ENCODE data around the gene NXN.
A peak's percentile ranks its signal among the peaks of the same experiment; 100 is the strongest.
"Not testable (repeated sequence)": the region's sequence is repeated elsewhere in the genome, so short reads cannot be mapped to it uniquely, and the experiment has no call there.

Gene NXN

GRCh38 chr17:760371-760770, 219.2 kb downstream of the NXN start:
- no peak for DNase-seq (ENCODE audit: low spot score)

- DNase-seq (ENCODE audit: low spot score): no peak
Measured at GRCh38 chr17:759964-760363, 219.6 kb downstream of the NXN start.

GRCh38 chr17:756010-756567, 223.5 kb downstream of the NXN start:
- not testable (repeated sequence) for DNase-seq (ENCODE audit: low spot score)

DNA sequence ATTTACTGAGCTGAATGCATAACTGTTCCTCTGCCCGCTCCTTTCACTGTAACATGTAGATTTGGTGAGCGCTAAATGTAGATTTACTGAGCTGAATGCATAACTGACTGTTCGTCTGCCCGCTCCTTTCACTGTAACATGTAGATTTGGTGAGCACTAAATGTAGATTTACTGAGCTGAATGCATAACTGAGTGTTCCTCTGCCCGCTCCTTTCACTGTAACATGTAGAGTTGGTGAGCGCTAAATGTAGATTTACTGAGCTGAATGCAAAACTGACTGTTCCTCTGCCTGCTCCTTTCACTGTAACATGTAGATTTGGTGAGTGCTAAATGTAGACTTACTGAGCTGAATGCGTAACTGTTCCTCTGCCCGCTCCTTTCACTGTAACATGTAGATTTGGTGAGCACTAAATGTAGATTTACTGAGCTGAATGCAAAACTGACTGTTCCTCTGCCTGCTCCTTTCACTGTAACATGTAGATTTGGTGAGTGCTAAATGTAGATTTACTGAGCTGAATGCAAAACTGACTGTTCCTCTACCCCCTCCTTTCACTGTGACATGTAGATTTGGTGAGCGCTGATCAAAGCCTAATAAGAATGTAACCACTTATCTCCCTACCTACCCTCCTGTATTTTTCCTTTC, 224.1 kb downstream of the NXN start:
- DNase-seq (ENCODE audit: low spot score): not testable (repeated sequence)

GRCh38 chr17:753418-753817, 226.2 kb downstream of the NXN start:
- no peak for DNase-seq (ENCODE audit: low spot score)

DNA sequence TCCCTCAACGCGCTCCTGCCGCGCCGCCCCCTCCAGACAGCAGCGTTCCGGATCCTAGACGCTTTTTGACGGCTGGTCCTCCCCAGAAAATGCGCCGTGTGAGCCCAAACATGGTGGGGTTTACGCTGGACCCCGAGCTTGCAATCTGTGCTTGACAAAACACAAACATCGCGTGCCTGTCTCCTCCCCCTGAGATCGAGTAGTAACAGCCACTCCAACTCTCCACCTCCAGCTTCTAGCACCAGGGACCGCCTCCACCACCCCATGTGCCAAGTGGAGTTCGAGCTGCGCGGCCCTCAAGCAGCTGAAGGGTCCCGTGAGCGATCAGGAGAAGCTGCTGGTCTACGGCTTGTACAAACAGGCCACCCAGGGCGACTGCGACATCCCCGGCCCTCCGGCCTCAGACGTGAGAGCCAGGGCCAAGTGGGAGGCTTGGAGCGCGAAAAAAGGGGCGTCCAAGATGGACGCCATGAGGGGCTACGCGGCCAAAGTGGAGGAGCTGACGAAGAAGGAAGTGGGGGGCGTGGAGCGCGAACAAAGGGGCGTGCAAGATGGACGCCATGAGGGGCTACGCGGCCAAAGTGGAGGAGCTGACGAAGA, 226.9 kb downstream of the NXN start:
- DNase-seq (ENCODE audit: low spot score): peak; percentile 50

DNA sequence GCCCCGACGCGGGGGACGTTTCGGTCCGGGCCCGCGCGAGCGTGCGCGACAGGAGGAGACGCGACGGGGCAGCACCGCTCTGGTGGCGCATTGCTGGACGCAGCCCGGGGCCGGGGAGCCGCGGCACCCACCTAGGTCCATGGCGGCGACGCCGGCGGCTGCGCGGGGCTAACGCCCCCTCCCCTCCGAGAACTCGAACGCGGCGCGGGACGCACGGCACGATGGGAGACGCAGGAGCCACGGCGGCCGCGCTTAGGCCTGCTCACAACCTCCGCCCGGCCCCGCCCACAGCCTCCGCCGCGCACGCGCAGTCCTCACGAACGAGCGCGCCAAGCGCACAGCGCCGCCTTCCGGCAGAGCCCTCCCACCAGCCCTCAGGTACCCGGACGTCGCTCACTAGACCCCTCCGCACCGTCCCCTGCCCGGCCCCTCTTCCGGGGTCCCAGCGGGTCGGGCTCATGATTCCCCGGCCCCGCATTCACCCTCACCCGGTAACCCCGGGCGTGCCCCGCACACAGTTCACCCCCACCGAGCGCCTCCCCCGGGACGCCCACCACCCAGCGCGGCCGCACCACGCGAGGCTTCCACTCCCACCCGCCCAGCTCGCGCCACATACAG, 227.5 kb downstream of the NXN start, which contains the start of gene GEMIN4:
Gene GEMIN4 (minus strand): TSS at position 263 of the 618 bp plus-strand sequence. CDS start 122 bp downstream, at position 141.
- DNase-seq (ENCODE audit: low spot score): peak; percentile 84

- no peak for DNase-seq (ENCODE audit: low spot score)
Measured at GRCh38 chr17:751269-752001, 228.1 kb downstream of the NXN start.

DNA sequence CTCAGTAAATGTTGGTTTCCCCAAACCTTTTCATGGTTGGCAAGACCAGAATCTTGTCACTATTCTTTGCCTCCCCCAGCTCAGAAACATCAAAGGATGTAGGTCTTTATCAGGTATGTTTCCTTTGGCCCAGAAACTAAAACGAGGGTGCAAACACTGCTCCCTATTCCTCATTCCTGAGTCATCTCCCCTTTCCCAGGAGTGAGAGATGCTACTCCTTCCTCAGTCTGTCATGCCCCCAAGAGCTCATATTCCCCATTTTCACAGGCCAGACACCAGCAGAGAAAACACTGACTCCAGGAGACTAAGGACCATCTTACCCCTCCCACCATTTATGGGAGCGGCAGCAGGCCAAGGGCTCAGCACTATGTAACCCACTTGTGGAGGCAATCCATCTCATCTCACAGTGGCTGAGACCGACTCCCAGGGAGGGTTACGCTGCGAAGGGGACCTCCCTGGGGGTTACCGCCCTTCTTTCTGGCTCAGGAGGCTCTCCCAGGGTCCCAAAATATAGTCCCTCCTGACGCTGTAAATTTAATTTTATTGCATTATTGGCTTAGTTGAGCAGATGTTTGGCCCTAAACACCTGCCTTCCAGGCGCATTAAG, 229.0 kb downstream of the NXN start:
- DNase-seq (ENCODE audit: low spot score): no peak

DNA sequence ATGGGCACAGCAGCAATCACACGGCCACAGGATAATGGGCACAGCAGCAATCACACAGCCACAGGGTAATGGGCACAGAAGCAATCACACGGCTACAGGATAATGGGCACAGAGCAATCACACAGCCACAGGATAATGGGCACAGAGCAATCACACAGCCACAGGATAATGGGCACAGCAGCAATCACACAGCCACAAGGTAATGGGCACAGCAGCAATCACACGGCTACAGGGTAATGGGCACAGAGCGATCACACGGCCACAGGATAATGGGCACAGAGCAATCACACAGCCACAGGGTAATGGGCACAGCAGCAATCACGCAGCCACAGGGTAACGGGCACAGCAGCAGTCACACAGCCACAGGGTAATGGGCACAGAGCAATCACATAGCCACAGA, 230.2 kb downstream of the NXN start:
- DNase-seq (ENCODE audit: low spot score): not testable (repeated sequence)

All from cerebellar cortex (tissue), 1 donor.